GM19023 (cell line): ENCODE data around the gene MCUR1.
A peak's percentile ranks its signal among the peaks of the same experiment; 100 is the strongest.
"Not testable (repeated sequence)": the region's sequence is repeated elsewhere in the genome, so short reads cannot be mapped to it uniquely, and the experiment has no call there.

Source experiments
- ATAC-seq: cut with Tn5 transposase; IDR thresholded peaks from one replicate; pipeline ENCODE4 v1.9.1; 2021; ENCODE audit warnings: mild to moderate bottlenecking, moderate library complexity; ENCODE audit not compliant: unreplicated experiment

Gene MCUR1

DNA sequence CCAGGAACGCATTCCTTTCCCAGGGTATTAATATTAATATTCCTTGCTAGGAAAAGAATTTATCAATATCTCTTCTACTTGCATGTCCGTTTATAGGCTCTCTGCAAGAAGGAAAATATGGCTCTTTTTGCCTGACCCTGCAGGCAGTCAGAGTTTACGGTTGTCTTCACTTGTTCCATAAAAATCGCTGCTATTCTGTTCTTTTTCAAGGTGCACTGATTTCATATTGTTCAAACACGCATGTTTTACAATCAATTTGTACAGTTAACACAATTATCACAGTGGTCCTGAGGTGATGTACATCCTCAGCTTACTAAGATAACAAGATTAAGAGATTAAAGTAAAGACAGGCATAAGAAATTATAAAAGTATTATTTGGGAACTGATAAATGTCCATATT lies 15.1 kb upstream of the MCUR1 start:
- not testable (repeated sequence) for ATAC-seq

GRCh38 chr6:13828656-13829301 lies 14.4 kb upstream of the MCUR1 start:
- not testable (repeated sequence) for ATAC-seq

DNA sequence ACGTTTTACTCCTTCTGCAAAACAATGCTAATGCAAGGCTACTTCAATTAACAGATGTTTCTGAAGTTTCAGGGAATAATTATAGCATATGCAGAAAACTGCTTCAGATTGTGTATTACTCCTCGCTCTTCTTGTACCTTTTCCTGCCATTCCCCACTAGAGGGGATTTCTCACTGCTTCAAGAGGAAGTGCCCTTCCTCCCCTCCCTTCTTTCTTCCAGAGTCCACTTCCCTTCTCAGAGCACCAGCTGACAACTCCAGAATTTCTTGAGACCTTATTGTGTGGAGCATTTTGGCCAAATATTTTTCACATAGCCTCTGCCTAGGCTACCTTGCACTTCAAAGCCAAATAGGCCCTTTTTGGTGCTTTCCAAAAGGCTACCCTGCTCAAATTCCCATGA lies 12.7 kb upstream of the MCUR1 start:
- no peak for ATAC-seq

DNA sequence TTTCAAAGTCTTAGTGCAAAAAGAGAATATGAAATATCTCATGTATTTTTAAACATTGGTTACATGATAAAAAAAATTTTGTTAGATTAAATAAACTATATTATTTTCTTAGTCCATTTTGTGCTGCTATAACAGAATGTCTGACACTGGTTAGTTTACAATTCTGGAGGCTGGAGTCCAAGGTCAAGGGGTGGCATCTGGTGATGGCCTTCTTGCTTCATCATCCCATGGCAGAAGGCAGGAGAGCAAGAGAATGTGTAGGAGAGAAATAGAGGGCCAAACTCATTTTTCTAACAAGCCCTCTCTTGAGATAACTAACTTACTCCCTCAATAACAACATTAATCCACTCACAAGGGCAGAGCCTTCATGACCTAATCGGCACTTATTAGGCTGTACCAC lies 11.5 kb upstream of the MCUR1 start:
- no peak for ATAC-seq

- no peak for ATAC-seq
These were observed 4.0 kb upstream of the MCUR1 start for GRCh38 chr6:13818341-13818740.

DNA sequence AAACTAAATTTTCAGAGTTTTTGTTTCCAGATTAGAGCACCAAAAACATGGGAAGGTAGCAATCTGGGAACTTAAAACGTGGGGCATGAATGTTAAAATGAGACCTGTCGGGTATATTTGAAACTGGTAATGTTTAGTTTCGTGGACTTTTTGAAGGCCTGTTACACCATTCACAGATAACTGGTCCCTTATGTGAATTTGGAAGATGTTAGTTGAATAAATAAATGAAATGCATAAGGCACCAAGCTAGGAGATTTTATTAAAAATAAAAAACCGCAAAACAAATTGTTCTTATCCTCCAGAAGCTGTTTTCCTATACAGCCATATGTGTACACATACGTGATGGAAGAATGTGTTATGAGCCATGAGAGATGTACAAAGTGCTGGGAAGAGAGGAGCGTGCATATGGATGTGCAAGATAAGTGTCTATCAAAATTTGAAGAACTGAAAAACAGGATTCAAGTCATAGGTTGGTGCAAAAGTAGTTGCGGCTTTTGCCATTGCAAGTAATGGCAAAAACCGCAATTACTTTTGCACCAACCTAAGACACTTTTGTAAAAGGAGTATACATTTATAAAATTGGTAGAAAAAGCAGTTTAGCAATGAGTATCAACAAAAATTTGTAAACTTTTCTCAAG lies 700 bp upstream of the MCUR1 start:
- no peak for ATAC-seq

DNA sequence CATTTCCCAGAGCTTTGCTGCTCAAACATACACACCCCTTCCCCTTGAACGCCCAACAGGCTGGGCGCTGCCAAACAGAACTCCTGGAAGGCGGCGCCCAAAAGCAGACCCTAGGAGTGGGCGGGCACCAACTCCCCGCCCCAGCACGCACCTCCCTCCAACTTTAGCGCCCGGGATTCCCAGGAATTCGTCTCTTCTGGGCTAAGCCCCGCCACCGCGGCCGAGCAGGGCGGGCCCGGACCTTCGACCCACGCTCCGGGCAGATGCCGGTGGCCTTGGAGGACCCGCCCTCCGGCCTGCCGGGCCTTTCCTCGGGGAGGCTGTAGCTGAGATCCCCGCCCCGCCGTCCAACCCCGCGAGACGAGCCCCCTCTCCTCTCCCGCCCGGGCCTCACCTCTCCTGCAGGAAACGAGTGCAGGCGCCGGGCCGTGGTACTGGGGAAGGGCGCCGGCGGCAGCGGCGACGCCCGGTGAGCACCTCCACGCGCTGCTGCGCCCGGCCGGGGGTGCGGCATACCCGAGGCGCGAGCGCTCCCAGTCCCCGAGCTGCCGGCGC lies 659 bp downstream of the MCUR1 start:
- ATAC-seq: peak; percentile 40

DNA sequence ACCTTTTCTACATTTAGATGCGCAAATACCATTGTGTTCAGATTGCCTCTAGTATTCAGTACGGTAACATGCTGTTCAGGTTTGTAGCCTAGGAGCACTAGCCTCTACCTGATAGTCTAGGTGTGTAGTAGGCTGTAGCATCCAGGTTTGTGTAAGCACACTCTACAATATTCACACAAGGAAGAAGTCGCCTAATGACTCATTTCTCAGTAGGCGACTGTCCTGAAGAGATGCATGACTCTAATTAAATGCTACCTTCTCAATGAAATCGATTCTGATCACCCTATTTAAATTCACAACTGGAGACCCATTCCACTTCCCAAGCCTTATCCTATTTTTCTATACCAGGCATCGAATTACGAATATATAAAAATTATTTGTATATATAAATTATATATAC lies 1.3 kb downstream of the MCUR1 start:
- ATAC-seq: no peak

GRCh38 chr6:13812359-13812642 lies 2.1 kb downstream of the MCUR1 start:
- ATAC-seq: no peak

DNA sequence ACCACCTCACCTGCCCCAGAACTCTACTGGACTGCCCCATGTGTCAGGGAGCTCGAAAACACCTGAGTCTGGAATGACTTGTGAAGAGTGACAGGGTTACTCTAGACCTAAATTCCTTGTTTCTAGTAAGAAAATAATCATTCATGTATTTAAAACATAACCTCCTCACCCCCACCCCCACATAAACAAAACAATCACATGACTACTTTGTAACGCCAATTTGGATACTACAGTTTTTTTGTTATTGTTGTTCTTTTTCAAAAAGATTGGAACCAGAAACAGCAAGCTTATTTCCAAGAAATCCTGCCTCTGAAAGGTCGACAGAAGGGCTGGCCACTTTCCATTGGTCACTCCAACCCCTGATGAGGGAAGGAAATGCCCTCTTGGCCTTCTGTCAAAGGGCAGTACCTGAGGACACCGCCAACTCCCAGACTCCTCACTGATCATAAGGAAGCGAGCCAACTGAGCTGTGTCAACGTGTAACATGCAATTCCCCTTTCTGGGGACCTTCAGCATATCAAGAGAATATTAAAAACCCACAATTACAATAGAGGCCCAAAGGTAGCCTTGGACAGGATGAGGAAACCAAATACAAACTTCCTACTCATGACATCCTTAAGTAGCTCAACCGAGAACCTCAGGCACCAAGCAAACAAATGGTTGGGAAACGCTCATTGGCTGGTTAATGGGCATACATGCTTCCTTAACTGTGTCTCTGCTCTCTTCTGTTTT lies 2.6 kb downstream of the MCUR1 start:
- no peak for ATAC-seq

- no peak for ATAC-seq
These were observed 3.5 kb downstream of the MCUR1 start for GRCh38 chr6:13810688-13811446.

DNA sequence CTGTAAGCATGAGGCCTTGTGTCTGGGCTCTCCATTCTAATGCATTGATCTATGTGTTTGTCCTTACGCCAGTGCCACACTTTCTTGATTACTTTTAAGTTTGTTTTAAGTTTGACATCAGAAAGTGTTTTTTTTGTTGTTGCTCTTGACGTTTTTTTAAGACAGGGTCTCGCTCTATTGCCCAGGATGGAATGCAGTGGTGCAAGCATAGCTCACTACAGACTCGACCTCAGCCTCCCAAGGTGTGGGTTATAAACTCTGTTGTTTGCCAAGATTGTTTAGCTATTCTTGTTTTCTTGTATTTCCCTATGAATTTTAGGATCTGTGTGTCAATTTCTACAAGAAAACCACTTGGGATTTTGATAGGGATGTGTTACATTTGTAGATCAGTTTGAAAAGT lies 5.6 kb downstream of the MCUR1 start:
- ATAC-seq: no peak

GRCh38 chr6:13807696-13808095 lies 6.7 kb downstream of the MCUR1 start:
- no peak for ATAC-seq

- no peak for ATAC-seq
These were observed 10.8 kb downstream of the MCUR1 start for GRCh38 chr6:13803581-13803980.

DNA sequence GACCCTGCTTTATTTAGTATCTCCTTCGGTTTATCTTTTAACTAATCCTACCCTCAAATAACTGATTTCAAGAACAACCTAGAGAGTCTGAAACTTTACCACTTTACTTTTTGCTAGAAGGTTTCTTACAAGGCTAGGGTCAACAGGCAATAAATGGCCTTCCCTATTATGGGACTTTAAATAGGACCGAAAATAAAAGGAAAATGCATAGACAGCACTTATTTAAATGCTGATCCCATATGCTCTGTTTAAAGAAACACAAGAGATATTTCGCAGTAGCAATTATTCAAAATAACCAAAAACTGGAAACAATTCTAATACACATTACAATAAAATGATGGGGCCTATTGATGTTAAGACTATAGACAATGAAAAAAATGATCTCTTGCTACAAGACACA lies 13.7 kb downstream of the MCUR1 start:
- ATAC-seq: no peak

DNA sequence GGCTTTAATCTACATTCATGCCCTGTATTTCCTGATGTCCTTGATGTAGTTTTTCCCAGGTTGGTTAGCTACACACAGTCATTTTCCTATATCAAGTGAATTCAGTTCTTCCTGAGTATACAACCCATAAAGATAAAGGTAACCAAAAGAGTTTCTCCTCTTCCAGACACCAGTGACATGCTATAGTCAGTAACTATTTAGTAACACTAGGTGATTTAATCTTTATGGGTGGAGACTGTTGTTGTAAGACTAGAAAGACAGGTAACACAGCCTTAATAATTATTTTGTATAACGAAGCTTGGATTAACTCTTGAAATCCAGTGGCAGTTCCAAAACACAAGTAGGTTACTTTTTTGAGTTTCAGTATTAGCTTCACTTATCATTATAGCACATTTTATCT lies 17.6 kb downstream of the MCUR1 start:
- no peak for ATAC-seq

DNA sequence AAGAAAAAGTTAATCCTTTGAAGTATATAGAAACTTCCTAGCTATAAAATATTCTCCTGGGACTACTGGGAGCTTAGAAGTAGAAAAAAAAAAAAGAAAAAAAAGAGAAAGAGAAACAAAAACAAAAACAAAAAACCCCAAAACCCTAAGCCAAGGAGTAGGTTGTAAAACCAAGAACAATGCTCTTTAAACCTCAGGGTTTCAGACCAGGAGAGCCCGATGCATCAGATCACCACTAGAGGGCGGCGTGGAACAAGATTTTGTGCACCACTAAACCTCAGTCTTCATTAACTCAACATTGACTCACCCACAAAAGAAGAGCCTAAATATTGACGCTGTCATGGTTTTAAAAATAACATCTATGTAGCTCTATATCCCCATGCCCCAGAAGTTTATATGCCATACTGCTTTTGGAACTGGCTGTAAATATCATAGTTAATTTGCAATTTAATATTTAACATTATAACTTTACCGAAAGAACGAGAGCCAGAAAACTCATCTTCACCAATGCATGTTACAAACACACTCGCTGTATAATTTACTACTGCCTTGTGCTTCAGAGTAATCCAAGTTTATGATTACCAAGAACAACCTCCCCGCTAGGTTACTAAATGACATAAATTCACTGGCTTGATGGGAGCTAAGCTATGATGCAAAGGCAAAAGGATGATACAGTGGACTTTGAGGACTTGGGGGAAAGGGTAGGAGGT lies 19.2 kb downstream of the MCUR1 start:
- peak; percentile 89 for ATAC-seq

DNA sequence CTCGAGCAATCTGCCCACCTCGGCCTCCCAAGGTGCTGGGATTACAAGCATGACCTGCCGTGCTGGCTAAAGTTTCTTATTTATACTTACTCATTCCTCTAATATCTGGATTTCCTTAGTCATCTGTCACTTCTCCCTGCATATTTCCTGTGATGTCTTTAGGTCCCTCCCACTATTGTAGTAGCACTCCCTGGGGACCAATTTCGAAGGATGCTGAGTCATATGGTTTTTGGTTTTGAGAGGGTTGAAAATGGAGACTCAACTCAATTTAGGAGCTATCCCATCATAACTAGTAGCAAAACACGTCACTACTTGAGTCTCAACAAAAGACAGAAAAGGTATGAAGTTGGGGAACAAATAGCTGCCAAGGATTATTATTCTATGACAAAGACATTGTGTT lies 20.2 kb downstream of the MCUR1 start:
- no peak for ATAC-seq

GRCh38 chr6:13789746-13790145 lies 24.6 kb downstream of the MCUR1 start:
- ATAC-seq: no peak

GRCh38 chr6:13788820-13789219 lies 25.5 kb downstream of the MCUR1 start:
- no peak for ATAC-seq

- no peak for ATAC-seq
These were observed 27.2 kb downstream of the MCUR1 start for GRCh38 chr6:13787137-13787536.
